Neural cell (in vitro differentiated cells): ENCODE measurements around the gene SPTBN1. TPM values are rescaled to one million over a fixed set of nuclear protein-coding genes. Genes with fewer than 3 reads are reported as not detected.

Source experiments
- H2AFZ ChIP-seq: fragments of 200-600, 300-800 bp; sonication (generic), shearing (Covaris generic); 2 replicates; pipeline ENCODE4 v1.6.0; 2014; ENCODE audit warnings: low read depth, mild to moderate bottlenecking, antibody characterized with exemption, low read length, moderate library complexity
- H3F3A ChIP-seq: fragments of 200-600 bp; shearing (Covaris generic); 2 replicates; pipeline ENCODE4 v1.6.1; 2016; ENCODE audit warnings: mild to moderate bottlenecking, moderate library complexity, mixed read lengths, antibody characterized with exemption, low read length; ENCODE audit not compliant: insufficient read depth, poor library complexity, severe bottlenecking
- H3K27ac ChIP-seq: fragments of 200-600, 300-800 bp; sonication (generic), shearing (Covaris generic); 2 replicates; pipeline ENCODE4 v1.5.1; 2014; ENCODE audit warnings: mild to moderate bottlenecking, low read length, moderate library complexity
- H3K27me3 ChIP-seq: fragments of 300-800, 200-600 bp; sonication (generic), shearing (Covaris generic); 2 replicates; pipeline ENCODE4 v1.6.0; 2014; ENCODE audit warnings: mild to moderate bottlenecking, low read depth, low read length, moderate library complexity; ENCODE audit not compliant: insufficient read depth
- H3K36me3 ChIP-seq: fragments of 300-800, 200-600 bp; sonication (generic), shearing (Covaris generic); 2 replicates; pipeline ENCODE4 v1.5.1; 2014; ENCODE audit warnings: mild to moderate bottlenecking, antibody characterized with exemption, low read length, moderate library complexity; ENCODE audit not compliant: insufficient read depth
- H3K4me2 ChIP-seq: fragments of 300-800, 200-600 bp; sonication (generic), shearing (Covaris generic); 2 replicates; pipeline ENCODE4 v1.6.0; 2014; ENCODE audit warnings: mild to moderate bottlenecking, low read length
- H3K4me3 ChIP-seq: fragments of 300-800, 200-600 bp; sonication (generic), shearing (Covaris generic); 2 replicates; pipeline ENCODE4 v1.5.1; 2014; ENCODE audit warnings: mild to moderate bottlenecking, low read length, moderate library complexity
- H3K79me2 ChIP-seq: fragments of 200-600 bp; shearing (Covaris generic); replicated peaks from 2 replicates; pipeline ENCODE4 v1.6.0; 2014; ENCODE audit warnings: mild to moderate bottlenecking, low read length, moderate library complexity; ENCODE audit not compliant: insufficient read depth
- H3K9ac ChIP-seq: fragments of 300-800, 200-600 bp; sonication (generic), shearing (Covaris generic); 2 replicates; pipeline ENCODE4 v1.6.1; 2016; ENCODE audit warnings: mild to moderate bottlenecking, low read length, mixed read lengths
- H3K9me2 ChIP-seq: fragments of 200-600 bp; shearing (Covaris generic); 2 replicates; pipeline ENCODE4 v1.6.1; 2016; ENCODE audit warnings: mild to moderate bottlenecking, low read length, mixed read lengths; ENCODE audit not compliant: insufficient read depth
- H3K9me3 ChIP-seq: fragments of 200-600, 300-800 bp; sonication (generic), shearing (Covaris generic); 2 replicates; pipeline ENCODE4 v1.6.1; 2016; ENCODE audit warnings: mild to moderate bottlenecking, mixed run types, low read length, moderate library complexity, mixed read lengths
- H4K20me1 ChIP-seq: fragments of 200-600 bp; shearing (Covaris generic); 2 replicates; pipeline ENCODE4 v1.6.1; 2016; ENCODE audit warnings: mild to moderate bottlenecking, mixed run types; ENCODE audit not compliant: insufficient read depth
- EP300 ChIP-seq: fragments of 450-650 bp; conservative IDR thresholded peaks from 2 replicates; pipeline ENCODE4 v1.6.1; 2014; ENCODE audit warnings: antibody characterized with exemption, mild to moderate bottlenecking, moderate library complexity; ENCODE audit not compliant: poor library complexity, severe bottlenecking
- EZH2 ChIP-seq: fragments of 200-600, 300-800 bp; shearing (Covaris generic), sonication (generic); IDR thresholded peaks from 2 replicates; pipeline ENCODE4 v1.6.1; 2014; ENCODE audit warnings: antibody characterized with exemption, low read length, borderline replicate concordance, mild to moderate bottlenecking; ENCODE audit not compliant: insufficient read depth, poor library complexity, severe bottlenecking
- MXI1 ChIP-seq: fragments of 450-650 bp; conservative IDR thresholded peaks from 2 replicates; pipeline ENCODE4 v1.6.1; 2014; ENCODE audit warnings: antibody characterized with exemption, mild to moderate bottlenecking; ENCODE audit not compliant: poor library complexity, severe bottlenecking
- POLR2AphosphoS5 ChIP-seq: IDR thresholded peaks from 2 replicates; pipeline ENCODE4 v1.6.1; 2012
- RAD21 ChIP-seq: fragments of 450-650 bp; conservative IDR thresholded peaks from 2 replicates; pipeline ENCODE4 v1.6.1; 2014; ENCODE audit warnings: antibody characterized with exemption, mild to moderate bottlenecking, moderate library complexity
- SMC3 ChIP-seq: fragments of 450-650 bp; conservative IDR thresholded peaks from 2 replicates; pipeline ENCODE4 v1.6.1; 2014; ENCODE audit warnings: antibody characterized with exemption, mild to moderate bottlenecking, moderate library complexity; ENCODE audit not compliant: poor library complexity
- TAF1 ChIP-seq: IDR thresholded peaks from 2 replicates; pipeline ENCODE4 v1.6.1; 2012; ENCODE audit warnings: low read depth
- polyA plus RNA-seq: library from polyadenylated mRNA; depleted of rRNA; stranded (reverse); fragments of >200 nt; gene quantifications from 2 replicates; pipeline ENCODE4 v1.2.3, GENCODE V29; 2014
- TF ChIP-seq, protein P1 (sequence below): IDR thresholded peaks from 2 replicates; pipeline ENCODE4 v1.6.1; 2012; ENCODE audit warnings: borderline replicate concordance
- TF ChIP-seq, protein P2 (sequence below): fragments of 450-650 bp; IDR thresholded peaks from 2 replicates; pipeline ENCODE4 v1.5.1; 2014; ENCODE audit warnings: antibody characterized with exemption, mild to moderate bottlenecking, moderate library complexity; ENCODE audit not compliant: poor library complexity, severe bottlenecking

Gene SPTBN1
- polyA plus RNA-seq, 1 donor from 2014 or later = 92.1 TPM

DNA sequence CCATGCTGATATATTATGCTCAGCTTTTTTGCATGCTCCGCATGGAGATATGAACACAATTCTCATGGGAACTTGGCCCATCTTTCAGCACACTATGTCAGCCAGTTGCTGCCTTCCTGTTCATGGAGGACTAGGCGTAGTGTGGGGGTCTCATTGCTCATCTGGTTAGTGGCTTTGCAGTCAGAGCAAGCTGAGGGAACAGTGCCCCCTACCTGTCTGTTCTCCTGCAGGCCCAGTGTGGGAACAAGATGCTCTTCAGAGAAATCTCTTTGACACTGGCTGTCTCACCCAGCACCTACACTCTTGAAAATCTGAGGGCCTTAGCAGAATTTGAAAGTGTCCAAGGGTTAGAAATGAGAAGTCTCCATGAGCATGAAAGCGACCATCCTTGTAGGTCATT, 47.1 kb downstream of the SPTBN1 start:
- no peaks in the 10 kb centered on the region for H3K9me3 ChIP-seq
- H4K20me1 ChIP-seq = peaks cover 10% of the 10 kb centered on the region
- no peaks in the 10 kb centered on the region for H3K27me3 ChIP-seq
- no peak overlapping the region for H3K27ac ChIP-seq
- H3K9me2 ChIP-seq = no peaks in the 10 kb centered on the region
- peaks cover 19% of the 10 kb centered on the region for H3K79me2 ChIP-seq
- H3F3A ChIP-seq = peaks cover 5% of the 10 kb centered on the region
- H3K36me3 ChIP-seq = no peaks in the 10 kb centered on the region
- TF ChIP-seq SMC3 (no peak), RAD21 (no peak), MXI1 (no peak), EP300 (no peak), POLR2AphosphoS5 (no peak), TAF1 (no peak), EZH2 (no peak)
- TF ChIP-seq, protein P1, sequence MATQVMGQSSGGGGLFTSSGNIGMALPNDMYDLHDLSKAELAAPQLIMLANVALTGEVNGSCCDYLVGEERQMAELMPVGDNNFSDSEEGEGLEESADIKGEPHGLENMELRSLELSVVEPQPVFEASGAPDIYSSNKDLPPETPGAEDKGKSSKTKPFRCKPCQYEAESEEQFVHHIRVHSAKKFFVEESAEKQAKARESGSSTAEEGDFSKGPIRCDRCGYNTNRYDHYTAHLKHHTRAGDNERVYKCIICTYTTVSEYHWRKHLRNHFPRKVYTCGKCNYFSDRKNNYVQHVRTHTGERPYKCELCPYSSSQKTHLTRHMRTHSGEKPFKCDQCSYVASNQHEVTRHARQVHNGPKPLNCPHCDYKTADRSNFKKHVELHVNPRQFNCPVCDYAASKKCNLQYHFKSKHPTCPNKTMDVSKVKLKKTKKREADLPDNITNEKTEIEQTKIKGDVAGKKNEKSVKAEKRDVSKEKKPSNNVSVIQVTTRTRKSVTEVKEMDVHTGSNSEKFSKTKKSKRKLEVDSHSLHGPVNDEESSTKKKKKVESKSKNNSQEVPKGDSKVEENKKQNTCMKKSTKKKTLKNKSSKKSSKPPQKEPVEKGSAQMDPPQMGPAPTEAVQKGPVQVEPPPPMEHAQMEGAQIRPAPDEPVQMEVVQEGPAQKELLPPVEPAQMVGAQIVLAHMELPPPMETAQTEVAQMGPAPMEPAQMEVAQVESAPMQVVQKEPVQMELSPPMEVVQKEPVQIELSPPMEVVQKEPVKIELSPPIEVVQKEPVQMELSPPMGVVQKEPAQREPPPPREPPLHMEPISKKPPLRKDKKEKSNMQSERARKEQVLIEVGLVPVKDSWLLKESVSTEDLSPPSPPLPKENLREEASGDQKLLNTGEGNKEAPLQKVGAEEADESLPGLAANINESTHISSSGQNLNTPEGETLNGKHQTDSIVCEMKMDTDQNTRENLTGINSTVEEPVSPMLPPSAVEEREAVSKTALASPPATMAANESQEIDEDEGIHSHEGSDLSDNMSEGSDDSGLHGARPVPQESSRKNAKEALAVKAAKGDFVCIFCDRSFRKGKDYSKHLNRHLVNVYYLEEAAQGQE = no peak
- TF ChIP-seq, protein P2, sequence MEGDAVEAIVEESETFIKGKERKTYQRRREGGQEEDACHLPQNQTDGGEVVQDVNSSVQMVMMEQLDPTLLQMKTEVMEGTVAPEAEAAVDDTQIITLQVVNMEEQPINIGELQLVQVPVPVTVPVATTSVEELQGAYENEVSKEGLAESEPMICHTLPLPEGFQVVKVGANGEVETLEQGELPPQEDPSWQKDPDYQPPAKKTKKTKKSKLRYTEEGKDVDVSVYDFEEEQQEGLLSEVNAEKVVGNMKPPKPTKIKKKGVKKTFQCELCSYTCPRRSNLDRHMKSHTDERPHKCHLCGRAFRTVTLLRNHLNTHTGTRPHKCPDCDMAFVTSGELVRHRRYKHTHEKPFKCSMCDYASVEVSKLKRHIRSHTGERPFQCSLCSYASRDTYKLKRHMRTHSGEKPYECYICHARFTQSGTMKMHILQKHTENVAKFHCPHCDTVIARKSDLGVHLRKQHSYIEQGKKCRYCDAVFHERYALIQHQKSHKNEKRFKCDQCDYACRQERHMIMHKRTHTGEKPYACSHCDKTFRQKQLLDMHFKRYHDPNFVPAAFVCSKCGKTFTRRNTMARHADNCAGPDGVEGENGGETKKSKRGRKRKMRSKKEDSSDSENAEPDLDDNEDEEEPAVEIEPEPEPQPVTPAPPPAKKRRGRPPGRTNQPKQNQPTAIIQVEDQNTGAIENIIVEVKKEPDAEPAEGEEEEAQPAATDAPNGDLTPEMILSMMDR = no peak
- no peak overlapping the region for H3K9ac ChIP-seq
- no peak overlapping the region for H3K4me3 ChIP-seq
- H3K4me2 ChIP-seq = no peak overlapping the region
- no peak overlapping the region for H2AFZ ChIP-seq

DNA sequence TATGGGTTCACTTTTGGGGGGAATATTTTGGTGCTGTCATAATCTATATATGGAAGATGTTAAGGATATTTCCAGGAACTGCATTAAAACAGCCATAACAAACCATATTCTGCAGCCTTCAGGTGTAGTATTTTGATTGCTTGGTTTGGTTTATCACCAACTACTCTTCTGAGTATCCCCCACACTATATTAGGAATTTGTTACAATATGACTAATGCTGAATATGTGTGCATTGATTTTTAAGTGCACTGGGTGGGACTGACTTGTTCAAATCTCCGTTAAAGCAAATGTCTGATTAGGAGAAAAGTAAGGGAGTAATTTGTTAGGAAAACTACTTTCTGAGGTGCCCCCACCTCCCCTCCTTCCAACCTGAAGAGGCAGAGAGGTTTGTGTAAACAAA, 47.7 kb downstream of the SPTBN1 start:
- peaks cover 19% of the 10 kb centered on the region for H3K79me2 ChIP-seq
- H3K9me3 ChIP-seq = no peaks in the 10 kb centered on the region
- H4K20me1 ChIP-seq = peaks cover 10% of the 10 kb centered on the region
- no peak overlapping the region for H3K4me2 ChIP-seq
- peaks cover 5% of the 10 kb centered on the region for H3F3A ChIP-seq
- no peaks in the 10 kb centered on the region for H3K27me3 ChIP-seq
- no peak overlapping the region for H2AFZ ChIP-seq
- H3K9me2 ChIP-seq = no peaks in the 10 kb centered on the region
- H3K27ac ChIP-seq = no peak overlapping the region
- H3K4me3 ChIP-seq = no peak overlapping the region
- no peaks in the 10 kb centered on the region for H3K36me3 ChIP-seq
- no peak overlapping the region for H3K9ac ChIP-seq
- TF ChIP-seq POLR2AphosphoS5 (no peak), MXI1 (no peak), SMC3 (no peak), EP300 (no peak), EZH2 (no peak), RAD21 (no peak)
- TF ChIP-seq, protein P1 = no peak
- TF ChIP-seq, protein P2 = no peak
